22Rv1 (cell line): Measurements from ENCODE around the gene INSL6.

Source experiments
- ZFX ChIP-seq: fragments of 450-650 bp; IDR thresholded peaks from 2 replicates; pipeline ENCODE4 v1.6.1; 2017; ENCODE audit warnings: antibody characterized with exemption, borderline replicate concordance
- TF ChIP-seq, protein P1 (sequence below): fragments of 450-650 bp; IDR thresholded peaks from 2 replicates; pipeline ENCODE4 v1.5.1; 2017; ENCODE audit warnings: mild to moderate bottlenecking

DNA sequence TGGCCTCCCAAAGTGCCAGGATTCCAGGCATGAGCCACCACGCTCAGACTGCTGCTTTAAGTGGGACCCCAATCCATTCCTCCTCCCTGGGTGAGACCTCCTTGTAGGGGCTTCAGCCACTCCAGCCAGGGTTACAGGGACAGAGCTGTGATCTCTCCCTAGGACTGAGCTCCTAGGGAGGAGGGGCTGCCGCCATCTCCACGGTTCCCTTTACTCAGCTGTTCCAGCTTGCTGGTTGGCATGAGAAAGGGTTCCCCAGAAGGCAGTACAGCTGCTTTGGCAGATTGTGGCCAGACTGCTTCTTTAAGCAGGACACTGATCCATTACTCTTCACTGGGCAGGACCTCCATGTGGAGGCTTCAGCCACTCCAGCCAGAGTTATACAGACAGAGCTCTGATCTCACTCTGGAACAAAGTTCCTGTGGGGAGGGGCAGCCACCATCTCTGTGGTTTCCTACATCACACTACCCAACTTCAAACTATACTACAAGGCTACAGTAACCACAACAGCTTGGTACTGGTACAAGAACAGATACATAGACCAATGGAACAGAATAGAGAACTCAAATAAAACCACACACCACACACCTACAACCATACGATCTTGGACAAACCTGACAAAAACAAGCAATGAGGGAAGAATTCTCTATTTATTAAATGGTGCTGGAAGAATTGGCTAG, 7.2 kb downstream of the INSL6 start:
- TF ChIP-seq, protein P1, sequence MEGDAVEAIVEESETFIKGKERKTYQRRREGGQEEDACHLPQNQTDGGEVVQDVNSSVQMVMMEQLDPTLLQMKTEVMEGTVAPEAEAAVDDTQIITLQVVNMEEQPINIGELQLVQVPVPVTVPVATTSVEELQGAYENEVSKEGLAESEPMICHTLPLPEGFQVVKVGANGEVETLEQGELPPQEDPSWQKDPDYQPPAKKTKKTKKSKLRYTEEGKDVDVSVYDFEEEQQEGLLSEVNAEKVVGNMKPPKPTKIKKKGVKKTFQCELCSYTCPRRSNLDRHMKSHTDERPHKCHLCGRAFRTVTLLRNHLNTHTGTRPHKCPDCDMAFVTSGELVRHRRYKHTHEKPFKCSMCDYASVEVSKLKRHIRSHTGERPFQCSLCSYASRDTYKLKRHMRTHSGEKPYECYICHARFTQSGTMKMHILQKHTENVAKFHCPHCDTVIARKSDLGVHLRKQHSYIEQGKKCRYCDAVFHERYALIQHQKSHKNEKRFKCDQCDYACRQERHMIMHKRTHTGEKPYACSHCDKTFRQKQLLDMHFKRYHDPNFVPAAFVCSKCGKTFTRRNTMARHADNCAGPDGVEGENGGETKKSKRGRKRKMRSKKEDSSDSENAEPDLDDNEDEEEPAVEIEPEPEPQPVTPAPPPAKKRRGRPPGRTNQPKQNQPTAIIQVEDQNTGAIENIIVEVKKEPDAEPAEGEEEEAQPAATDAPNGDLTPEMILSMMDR: no peak
- TF ChIP-seq ZFX: no peak
